T-helper 2 cell (primary cell): Measurements from ENCODE around the gene NMT2.

Source experiments
- DNase-seq, 5 experiments: peaks; one replicate each; pipeline versions ENCODE4 v3.0.0 to v3.0.0-alpha.2; 2012 to 2022

Gene NMT2

GRCh38 chr10:15141136-15142054 is 27.1 kb downstream of the NMT2 start:
- DNase-seq = peak in 1 of 5 experiments; percentile 78

- no peak for DNase-seq
Observed at GRCh38 chr10:15140698-15141097, 27.8 kb downstream of the NMT2 start.

DNA sequence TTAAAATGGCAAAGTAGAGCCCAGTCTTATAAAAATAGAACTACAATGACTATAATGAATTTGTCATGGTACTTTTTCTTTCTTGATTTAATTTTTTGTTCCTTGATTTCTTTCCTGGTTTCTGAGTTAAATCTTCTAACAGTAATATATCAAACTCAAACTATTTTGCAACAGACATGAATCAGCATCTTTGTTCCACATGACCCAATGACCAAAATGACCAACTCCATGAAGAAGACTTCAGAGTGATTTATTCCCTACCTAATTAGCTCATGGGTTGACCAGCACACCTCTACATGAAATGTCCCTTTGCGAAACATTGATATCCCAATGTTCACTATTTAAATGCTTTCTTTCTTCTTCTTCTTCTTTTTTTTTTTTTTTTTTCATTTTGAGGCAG is 30.9 kb downstream of the NMT2 start:
- DNase-seq = no peak

DNA sequence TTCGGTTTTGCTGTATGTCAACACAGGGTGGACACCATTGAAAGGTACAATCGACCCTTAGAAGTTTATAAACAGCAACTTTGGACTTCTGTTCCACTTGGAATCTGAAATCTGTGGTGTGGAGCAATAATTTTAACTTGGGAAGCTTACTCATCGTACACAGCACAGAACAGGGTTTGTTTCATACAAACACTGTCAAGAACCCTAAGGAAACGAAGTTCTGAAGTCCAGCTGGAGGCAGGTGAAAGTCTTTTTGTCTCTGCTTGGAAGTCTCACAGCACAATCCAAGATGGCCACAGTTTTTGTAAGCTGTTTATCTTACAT is 31.5 kb downstream of the NMT2 start:
- DNase-seq = no peak

DNA sequence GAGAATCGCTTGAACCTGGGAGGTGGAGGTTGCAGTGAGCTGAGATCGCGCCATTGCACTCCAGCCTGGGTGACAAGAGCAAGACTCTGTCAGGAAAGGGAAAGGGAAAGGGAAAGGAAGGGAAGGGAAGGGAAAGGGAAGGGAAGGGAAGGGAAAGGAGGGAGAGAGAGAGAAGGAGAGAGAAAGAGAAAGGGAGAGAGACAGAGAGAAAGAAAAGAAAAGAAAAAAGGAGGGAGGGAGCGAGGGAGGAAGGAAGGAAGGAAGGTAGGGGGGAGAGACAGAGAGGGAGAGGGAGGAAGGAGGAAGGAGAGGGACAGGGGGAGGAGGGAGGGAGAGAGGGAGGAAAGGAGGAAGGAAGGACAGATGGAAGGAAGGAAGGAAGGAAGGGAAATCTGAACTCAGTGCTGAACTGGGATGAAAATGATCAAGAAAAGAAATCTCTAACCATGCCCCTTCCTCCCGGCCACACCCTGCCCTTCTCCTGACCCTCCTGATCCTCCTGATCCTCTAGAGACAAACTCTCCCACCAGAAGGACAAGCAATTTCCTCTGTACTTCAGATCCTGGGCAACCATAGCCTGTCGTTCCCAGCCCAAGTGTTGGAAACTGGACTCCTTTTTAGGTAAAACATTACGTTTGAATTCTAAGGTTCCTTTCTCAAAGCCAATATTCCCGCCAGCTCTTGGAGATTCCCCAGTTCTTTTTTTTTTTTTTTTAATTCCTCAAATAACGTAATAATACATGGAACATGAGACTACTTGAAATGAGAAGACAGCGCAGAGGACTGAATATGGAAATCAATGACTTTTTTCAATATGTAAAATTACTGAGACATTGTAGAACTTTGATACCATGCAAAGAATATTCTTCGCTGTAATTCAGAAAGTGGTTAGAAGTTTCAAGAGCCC is 32.1 kb downstream of the NMT2 start:
- DNase-seq = no peak

DNA sequence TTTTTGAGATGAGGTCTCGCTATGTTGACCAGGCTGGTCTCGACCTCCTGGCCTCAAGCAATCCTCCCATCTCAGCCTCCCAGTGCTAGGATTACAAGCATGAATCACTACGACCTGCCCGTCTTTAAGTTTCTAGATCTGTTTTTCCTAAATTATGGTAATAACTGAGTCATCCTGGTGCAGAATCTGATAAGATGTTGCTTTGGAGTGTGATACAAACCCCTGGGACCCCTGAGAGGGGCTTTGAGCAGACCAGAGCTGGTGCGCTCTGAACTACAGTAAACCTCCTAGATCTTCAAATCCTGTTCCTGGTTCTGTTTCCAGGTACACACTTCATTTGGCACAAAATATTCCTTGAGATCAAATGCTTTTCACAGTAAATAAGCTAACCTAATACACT is 37.2 kb downstream of the NMT2 start:
- DNase-seq = no peak

GRCh38 chr10:15124908-15125307 is 43.6 kb downstream of the NMT2 start:
- DNase-seq = no peak

GRCh38 chr10:15124190-15124589 is 44.3 kb downstream of the NMT2 start:
- no peak for DNase-seq

- DNase-seq = peak in 1 of 5 experiments; percentile 98
Observed at GRCh38 chr10:15123749-15124184, 44.7 kb downstream of the NMT2 start.

DNA sequence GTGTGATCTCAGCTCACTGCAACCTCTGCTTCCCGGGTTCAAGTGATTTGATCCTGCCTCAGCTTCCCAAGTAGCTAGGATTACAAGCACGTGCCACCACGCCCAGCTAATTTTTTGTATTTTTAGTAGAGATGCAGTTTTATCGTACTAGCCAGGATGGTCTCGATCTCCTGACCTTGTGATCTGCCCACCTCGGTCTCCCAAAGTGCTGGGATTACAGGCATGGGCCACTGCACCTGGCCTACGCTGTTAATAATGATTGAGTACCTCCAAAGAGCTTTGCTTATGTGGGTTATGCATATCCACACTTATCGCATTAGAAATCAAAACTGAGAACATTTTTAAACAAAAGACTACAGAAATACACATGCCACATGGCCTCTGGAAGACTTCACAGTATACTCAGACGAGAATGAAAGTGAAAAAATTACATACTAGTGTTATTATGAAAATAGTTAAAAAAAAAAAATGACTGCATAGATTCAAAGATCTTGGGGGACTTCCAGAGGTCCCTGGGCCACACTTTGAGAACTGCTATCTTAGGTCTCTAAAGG is 45.9 kb downstream of the NMT2 start:
- DNase-seq = peak in 1 of 5 experiments; percentile 87

GRCh38 chr10:15121707-15122106 is 46.8 kb downstream of the NMT2 start:
- DNase-seq = no peak

- DNase-seq = no peak
Observed at GRCh38 chr10:15120523-15120922, 48.0 kb downstream of the NMT2 start.

DNA sequence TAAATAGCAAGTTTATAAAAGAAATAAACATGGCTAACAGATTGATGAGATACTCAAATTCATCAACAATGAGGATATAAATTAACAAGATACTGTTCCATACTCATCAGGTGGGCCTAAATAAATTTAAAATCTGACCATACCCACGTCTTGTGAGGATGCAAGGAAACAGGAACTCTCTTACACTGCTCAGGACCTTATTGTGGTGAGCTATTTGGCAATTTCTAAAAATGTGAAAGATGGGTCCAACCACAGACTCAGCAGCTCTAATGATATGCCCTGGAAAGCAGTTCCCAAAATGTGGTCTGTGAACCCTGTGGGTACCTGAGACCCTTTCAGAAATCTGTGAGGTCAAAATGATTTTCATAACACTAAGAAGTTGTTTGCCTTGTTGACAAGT is 49.9 kb downstream of the NMT2 start:
- no peak for DNase-seq

DNA sequence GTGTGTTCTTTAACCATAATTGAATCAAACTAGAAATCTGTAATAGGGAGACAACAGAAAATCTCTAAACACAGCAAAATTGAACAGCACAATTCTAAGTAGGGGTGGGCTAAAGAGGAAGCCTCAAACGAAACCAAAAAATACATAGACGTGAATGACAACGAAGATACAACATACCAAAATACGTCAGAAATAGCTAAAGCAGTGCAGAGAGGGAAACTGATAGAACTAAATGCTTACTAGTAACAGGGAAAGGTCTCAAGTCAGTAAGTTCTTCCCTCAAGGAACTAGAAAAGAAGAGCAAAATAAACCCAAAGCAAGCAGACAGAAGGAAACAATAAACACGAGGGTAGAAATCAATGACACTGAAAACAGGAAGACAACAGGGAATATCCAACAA is 52.3 kb downstream of the NMT2 start:
- DNase-seq = no peak

DNA sequence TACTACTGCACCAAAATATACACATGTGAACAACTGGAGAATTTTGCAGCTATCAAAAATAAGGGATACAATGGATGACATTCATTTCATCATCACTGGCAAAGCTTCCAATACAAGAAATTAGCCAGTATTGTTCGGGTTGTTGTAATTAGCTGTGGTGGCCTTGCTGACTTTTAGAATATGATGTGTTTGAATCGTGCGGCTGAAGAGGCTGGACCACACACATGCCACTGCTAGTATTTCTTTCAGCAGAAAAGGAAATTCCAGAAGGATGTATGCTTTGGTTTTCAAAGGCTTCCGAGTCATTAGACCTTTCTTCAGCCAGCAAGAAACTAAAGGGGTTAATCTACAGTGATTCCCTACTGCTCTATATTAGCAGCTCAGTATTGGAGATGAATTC is 54.7 kb downstream of the NMT2 start:
- no peak for DNase-seq

DNA sequence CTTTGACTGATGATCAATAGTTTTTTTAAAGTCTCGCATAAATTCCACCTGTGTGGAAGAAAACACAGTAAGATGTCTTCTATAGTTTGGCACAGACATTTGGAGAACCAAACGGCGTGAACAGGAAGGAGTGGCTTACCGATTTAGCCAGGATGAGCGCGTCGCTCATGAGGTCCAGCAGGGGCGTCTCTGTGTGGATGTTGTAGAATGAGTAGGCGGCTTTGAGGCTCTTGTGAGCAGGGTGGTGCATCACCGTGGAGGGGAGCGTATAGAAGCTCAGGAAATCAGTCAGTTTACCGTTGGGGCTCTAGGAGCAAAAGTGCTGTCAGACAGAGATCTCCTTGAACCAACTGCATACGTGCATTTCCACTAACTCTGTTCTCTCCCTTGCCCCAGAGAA is 55.8 kb downstream of the NMT2 start:
- DNase-seq = peak in 1 of 5 experiments; percentile 79

GRCh38 chr10:15106352-15107013 is 62.0 kb downstream of the NMT2 start:
- DNase-seq = peak; percentile 25 to 59 (median 57)

DNA sequence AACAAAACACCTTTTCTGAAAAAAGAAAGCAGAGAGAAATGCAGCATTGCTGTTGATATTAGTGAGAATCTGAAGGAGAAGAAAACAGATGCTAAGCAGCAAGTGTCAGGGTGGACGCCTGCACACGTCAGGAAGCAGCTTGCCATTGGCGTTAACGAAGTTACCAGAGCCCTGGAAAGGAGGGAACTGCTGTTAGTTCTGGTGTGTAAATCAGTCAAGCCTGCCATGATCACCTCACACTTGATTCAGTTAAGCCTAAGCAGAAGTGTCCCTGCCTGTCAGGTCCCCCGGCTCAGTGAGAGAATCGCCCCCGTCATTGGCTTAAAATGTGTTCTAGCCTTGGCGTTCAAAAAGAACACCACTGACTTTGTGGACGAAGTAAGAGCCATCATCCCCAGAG is 65.0 kb downstream of the NMT2 start:
- DNase-seq = no peak

- DNase-seq = no peak
Observed at GRCh38 chr10:15099886-15100285, 68.6 kb downstream of the NMT2 start.

- DNase-seq = peak; percentile 88 to 95 (median 94)
Observed at GRCh38 chr10:15097011-15097812, 71.3 kb downstream of the NMT2 start, which contains the start of gene RPP38. Gene RPP38, plus strand, starts transcription at chr10:15097355. Its CDS starts 5,960 bp downstream, at chr10:15103315.

DNA sequence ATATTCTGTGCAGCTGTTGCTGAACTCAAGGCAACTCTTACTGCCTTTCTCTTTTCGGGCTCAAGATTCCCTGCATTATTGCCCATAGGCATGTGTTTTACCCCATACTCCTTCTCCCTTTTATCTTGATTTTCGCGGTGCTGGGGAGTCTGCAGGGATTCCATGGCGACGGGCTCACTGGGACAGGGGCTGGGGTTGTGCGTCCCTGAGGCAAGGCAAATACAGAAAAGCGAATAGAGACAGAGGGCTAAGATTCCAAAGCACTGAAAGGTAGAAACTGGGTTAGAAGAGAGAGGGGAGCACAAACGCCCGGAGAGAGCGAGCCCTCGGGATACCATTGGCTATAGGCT is 71.9 kb downstream of the NMT2 start:
- no peak for DNase-seq

DNA sequence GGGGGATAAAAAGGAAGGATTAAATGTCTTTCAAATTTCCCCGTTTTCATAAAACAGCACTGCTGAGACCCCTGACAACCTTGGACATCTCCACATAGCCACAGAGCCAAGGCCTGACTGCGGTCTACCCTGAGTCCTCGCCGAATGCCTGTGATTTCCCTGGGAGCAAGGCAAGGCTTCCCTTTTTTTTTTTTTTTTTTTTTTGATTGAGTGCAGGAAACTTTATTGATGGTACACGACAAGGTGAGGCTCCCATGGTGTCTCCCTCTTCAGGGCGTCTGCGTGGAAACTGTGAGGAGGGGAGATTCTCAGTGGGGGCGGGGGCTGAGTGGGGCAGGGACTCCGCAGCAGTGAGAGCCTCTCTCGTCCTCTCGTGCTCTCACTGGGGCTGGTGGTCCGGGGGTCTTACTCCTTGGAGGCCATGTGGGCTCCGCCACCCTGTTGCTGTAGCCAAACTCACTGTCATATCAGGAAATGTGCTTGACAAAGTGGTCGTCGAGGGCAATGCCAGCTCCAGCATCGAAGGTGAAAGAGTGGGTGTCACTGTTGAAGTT is 75.6 kb downstream of the NMT2 start:
- no peak for DNase-seq
